ENCODE measurements around the gene KCNG4.

KCNG4 gene

DNA sequence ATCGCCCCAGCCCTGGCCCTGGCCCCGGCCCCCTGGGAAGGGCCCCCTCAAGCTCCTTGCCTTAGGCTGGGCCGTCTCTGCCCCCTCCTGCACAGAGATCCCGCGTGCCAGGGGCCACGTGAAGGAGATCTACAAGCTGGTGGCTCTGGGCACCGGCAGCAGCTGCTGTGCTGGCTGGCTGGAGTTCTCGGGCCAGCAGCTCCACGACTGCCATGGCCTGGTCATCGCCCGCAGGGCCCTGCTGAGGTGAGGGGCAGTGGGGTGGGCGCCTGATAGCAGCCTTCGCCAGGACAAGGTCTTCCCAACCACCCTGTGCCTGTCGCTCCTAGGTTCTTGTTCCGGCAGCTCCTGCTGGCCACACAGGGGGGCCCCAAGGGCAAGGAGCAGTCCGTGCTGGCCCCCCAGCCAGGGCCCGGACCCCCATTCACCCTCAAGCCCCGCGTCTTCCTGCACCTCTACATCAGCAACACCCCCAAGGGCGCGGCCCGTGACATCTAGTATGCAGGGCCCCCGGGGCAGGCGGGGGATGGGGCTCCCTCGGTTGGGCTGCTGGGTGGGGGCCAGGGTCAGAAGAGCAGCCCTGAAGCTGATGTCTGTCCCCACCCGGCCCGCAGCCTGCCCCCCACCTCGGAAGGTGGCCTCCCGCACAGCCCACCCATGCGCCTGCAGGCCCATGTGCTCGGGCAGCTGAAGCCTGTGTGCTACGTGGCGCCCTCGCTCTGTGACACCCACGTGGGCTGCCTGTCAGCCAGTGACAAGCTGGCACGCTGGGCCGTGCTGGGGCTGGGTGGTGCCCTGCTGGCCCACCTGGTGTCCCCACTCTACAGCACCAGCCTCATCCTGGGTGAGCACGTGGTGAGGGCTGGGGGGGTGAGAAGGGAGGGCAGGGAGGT, 44.4 kb downstream of the KCNG4 start:
- DNase-seq (ENCODE audit: low spot score) = no peak
- in situ Hi-C loops (cut with MboI; ENCODE audit: low sequenced_read_pairs, unreplicated experiment) = no loop called here
- TF ChIP-seq CTCF (IDR thresholded peaks at IDR 0.05; ENCODE audit: borderline replicate concordance, control extremely low read depth, extremely low read depth, insufficient read depth, missing control alignments) = no peak

- in situ Hi-C loops (cut with MboI; ENCODE audit: low sequenced_read_pairs, unreplicated experiment) = no loop called here
- DNase-seq (ENCODE audit: low spot score) = no peak
- TF ChIP-seq CTCF (IDR thresholded peaks at IDR 0.05; ENCODE audit: borderline replicate concordance, control extremely low read depth, extremely low read depth, insufficient read depth, missing control alignments) = no peak
These were observed 45.2 kb downstream of the KCNG4 start for GRCh38 chr16:84194470-84195200.

DNA sequence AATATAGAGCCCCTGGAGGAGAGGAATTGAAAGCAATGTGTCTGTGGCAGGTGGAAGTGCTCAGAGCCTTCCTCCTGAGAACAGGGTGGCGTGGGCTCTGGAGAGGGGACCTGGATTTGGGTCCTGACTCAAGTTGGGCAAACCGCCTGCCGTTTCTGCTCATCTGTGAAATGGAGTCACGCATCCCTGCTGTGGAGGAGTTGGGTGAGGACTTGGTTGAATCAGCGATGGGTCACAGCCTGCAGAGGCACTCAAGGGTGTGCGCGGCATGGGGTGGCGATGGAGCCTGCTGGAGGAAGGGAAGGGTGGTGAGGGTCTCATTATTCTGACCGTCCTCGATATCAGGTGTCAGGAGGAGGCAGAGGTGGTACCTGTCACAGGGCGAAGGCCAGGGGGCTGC, 45.8 kb downstream of the KCNG4 start:
- no peak for DNase-seq (ENCODE audit: low spot score)
- in situ Hi-C loops (cut with MboI; ENCODE audit: low sequenced_read_pairs, unreplicated experiment) = no loop called here
- no peak for TF ChIP-seq CTCF (IDR thresholded peaks at IDR 0.05; ENCODE audit: borderline replicate concordance, control extremely low read depth, extremely low read depth, insufficient read depth, missing control alignments)

DNA sequence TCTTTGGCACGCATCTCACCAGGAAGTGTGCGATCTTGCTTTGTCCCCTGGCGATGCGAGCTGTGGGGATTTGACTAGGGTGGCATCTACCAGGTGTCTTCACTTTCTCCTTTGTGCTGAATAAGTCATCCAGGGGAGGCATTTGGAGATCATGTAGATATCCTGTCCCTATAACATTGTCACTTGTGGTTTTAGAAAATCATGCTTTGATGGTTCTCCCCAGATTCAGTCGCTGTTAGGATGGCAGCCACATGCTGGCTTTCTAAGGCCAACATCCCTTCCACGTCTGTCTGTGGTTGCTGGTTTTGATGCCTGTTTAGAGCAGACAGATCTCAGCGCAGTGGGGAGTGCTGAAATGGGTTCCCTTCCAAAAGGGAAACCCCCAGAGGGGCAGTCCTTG, 46.3 kb downstream of the KCNG4 start:
- no peak for DNase-seq (ENCODE audit: low spot score)
- TF ChIP-seq CTCF (IDR thresholded peaks at IDR 0.05; ENCODE audit: borderline replicate concordance, control extremely low read depth, extremely low read depth, insufficient read depth, missing control alignments) = no peak
- in situ Hi-C loops (cut with MboI; ENCODE audit: low sequenced_read_pairs, unreplicated experiment) = no loop called here

GRCh38 chr16:84191466-84191865, 48.3 kb downstream of the KCNG4 start:
- DNase-seq (ENCODE audit: low spot score) = no peak
- in situ Hi-C loops (cut with MboI; ENCODE audit: low sequenced_read_pairs, unreplicated experiment) = no loop called here
- no peak for TF ChIP-seq CTCF (IDR thresholded peaks at IDR 0.05; ENCODE audit: borderline replicate concordance, control extremely low read depth, extremely low read depth, insufficient read depth, missing control alignments)

GRCh38 chr16:84190731-84191388, 49.0 kb downstream of the KCNG4 start, which contains the start of gene ADAD2:
TSS of gene ADAD2 (plus strand) at chr16:84191157. CDS start at chr16:84191231, 74 bp downstream.
- TF ChIP-seq CTCF (IDR thresholded peaks at IDR 0.05; ENCODE audit: borderline replicate concordance, control extremely low read depth, extremely low read depth, insufficient read depth, missing control alignments) = no peak
- DNase-seq (ENCODE audit: low spot score) = no peak
- in situ Hi-C loops (cut with MboI; ENCODE audit: low sequenced_read_pairs, unreplicated experiment) = no loop called here

All from GM13976 (cell line).